Stimulated activated CD4-positive, alpha-beta T cell treated with anti-CD3 and anti-CD28 coated beads, Interleukin-4, amount 100 ng/mL, for 1 hour (primary cell): ENCODE measurements around the gene ETV6.

Experiments used
- DNase-seq: peaks from one replicate; pipeline ENCODE4 v3.0.0-alpha.2; 2020

Gene ETV6

GRCh38 chr12:11697131-11697530 is 47.7 kb downstream of the ETV6 start:
- no peak for DNase-seq

- DNase-seq, result no peak
Observed at GRCh38 chr12:11697670-11698387, 48.4 kb downstream of the ETV6 start.

- DNase-seq, result no peak
Observed at GRCh38 chr12:11698729-11699128, 49.3 kb downstream of the ETV6 start.

- DNase-seq, result no peak
Observed at GRCh38 chr12:11701433-11701832, 52.0 kb downstream of the ETV6 start.

GRCh38 chr12:11702959-11703358 is 53.5 kb downstream of the ETV6 start:
- DNase-seq, result peak; percentile 19

- DNase-seq, result no peak
Observed at GRCh38 chr12:11703378-11703777, 53.9 kb downstream of the ETV6 start.

- no peak for DNase-seq
Observed at GRCh38 chr12:11704089-11704488, 54.6 kb downstream of the ETV6 start.

- no peak for DNase-seq
Observed at GRCh38 chr12:11705010-11705409, 55.5 kb downstream of the ETV6 start.

- no peak for DNase-seq
Observed at GRCh38 chr12:11706509-11707379, 57.3 kb downstream of the ETV6 start.

GRCh38 chr12:11707535-11707934 is 58.1 kb downstream of the ETV6 start:
- DNase-seq, result no peak

GRCh38 chr12:11709513-11709912 is 60.0 kb downstream of the ETV6 start:
- no peak for DNase-seq

GRCh38 chr12:11710431-11710830 is 61.0 kb downstream of the ETV6 start:
- DNase-seq, result no peak

GRCh38 chr12:11710906-11711305 is 61.4 kb downstream of the ETV6 start:
- no peak for DNase-seq

GRCh38 chr12:11711651-11712327 is 62.3 kb downstream of the ETV6 start:
- no peak for DNase-seq

GRCh38 chr12:11712491-11712890 is 63.0 kb downstream of the ETV6 start:
- no peak for DNase-seq

- DNase-seq, result no peak
Observed at GRCh38 chr12:11713202-11713601, 63.7 kb downstream of the ETV6 start.

- DNase-seq, result no peak
Observed at GRCh38 chr12:11714626-11715025, 65.2 kb downstream of the ETV6 start.

GRCh38 chr12:11715621-11716020 is 66.1 kb downstream of the ETV6 start:
- no peak for DNase-seq

- no peak for DNase-seq
Observed at GRCh38 chr12:11716794-11717518, 67.5 kb downstream of the ETV6 start.

GRCh38 chr12:11717519-11717961 is 68.1 kb downstream of the ETV6 start:
- no peak for DNase-seq

- DNase-seq, result no peak
Observed at GRCh38 chr12:11718105-11718504, 68.6 kb downstream of the ETV6 start.

- DNase-seq, result no peak
Observed at GRCh38 chr12:11718768-11719253, 69.3 kb downstream of the ETV6 start.

GRCh38 chr12:11719678-11720099 is 70.2 kb downstream of the ETV6 start:
- DNase-seq, result peak; percentile 40
